ENCODE data around the gene QRICH2.
A peak's percentile ranks its signal among the peaks of the same experiment; 100 is the strongest.

The QRICH2 gene

GRCh38 chr17:76292567-76292966, 15.5 kb downstream of the QRICH2 start:
- DNase-seq, result no peak
- Histone ChIP-seq H3K4me3 (ENCODE audit: low read depth, low read length) (no peak overlapping the region), H3K27ac (no peak overlapping the region), H3K9me3 (ENCODE audit: severe bottlenecking) (no peaks in the 10 kb centered on the region), H3K36me3 (peaks cover 34% of the 10 kb centered on the region), H3K27me3 (ENCODE audit: insufficient read depth, low read depth, severe bottlenecking) (no peaks in the 10 kb centered on the region)
- no peak for TF ChIP-seq CTCF (IDR thresholded peaks at IDR 0.05; ENCODE audit: low read depth, low read length)

DNA sequence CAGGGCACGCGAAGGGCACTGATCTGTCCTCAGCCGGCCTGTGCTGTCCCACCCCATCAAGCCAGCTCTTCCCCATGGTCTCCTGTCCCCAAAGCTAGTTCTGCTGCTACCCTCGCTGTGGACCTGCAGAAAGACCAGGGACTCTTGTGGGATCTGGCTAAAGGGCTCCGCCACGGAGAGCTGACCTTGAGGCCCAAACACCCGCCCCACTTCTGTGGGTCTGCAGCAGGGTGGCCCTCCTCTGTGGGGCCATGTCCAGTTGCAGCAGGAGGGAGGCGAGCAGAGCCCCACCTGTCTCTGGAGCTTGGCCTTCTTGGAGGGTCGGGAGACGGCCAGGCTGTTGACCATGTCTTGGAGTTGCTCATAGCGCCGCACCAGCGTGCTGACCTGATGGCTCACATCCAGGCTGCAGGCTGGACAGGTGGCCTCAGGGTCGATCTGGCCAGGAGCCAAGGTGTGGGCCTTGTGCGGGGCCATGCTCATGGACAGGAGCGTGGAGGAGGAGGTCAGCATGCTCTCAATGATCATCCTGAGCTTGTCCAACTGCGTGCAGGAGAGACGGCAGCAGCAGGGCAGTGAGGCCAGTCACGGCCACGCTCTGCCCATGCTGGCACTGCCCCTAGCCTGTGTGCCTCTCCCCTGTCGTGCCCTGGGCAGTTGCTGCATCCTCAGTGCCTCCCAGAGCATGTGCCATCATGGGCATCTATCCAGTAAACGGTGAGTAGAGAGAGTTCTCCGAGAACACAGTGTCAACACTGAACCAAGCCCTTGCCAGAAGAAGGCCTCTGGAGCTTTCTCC, 26.3 kb downstream of the QRICH2 start:
- H3K27ac ChIP-seq, result no peak overlapping the region
- H3K36me3 ChIP-seq, result peaks cover 17% of the 10 kb centered on the region
- no peak overlapping the region for H3K4me3 ChIP-seq (ENCODE audit: low read depth, low read length)
- no peaks in the 10 kb centered on the region for H3K9me3 ChIP-seq (ENCODE audit: severe bottlenecking)
- DNase-seq, result no peak
- TF ChIP-seq CTCF (IDR thresholded peaks at IDR 0.05; ENCODE audit: low read depth, low read length), result no peak
- H3K27me3 ChIP-seq (ENCODE audit: insufficient read depth, low read depth, severe bottlenecking), result no peaks in the 10 kb centered on the region

- TF ChIP-seq CTCF (IDR thresholded peaks at IDR 0.05; ENCODE audit: low read depth, low read length), result no peak
- no peaks in the 10 kb centered on the region for H3K9me3 ChIP-seq (ENCODE audit: severe bottlenecking)
- no peak overlapping the region for H3K4me3 ChIP-seq (ENCODE audit: low read depth, low read length)
- H3K27me3 ChIP-seq (ENCODE audit: insufficient read depth, low read depth, severe bottlenecking), result no peaks in the 10 kb centered on the region
- H3K36me3 ChIP-seq, result peaks cover 17% of the 10 kb centered on the region
- DNase-seq, result no peak
- no peak overlapping the region for H3K27ac ChIP-seq
Measured at GRCh38 chr17:76280650-76281049, 27.4 kb downstream of the QRICH2 start.

GRCh38 chr17:76279742-76280287, 28.3 kb downstream of the QRICH2 start:
- Histone ChIP-seq H3K4me3 (ENCODE audit: low read depth, low read length) (no peak overlapping the region), H3K27ac (no peak overlapping the region), H3K9me3 (ENCODE audit: severe bottlenecking) (no peaks in the 10 kb centered on the region), H3K36me3 (peaks cover 14% of the 10 kb centered on the region), H3K27me3 (ENCODE audit: insufficient read depth, low read depth, severe bottlenecking) (no peaks in the 10 kb centered on the region)
- TF ChIP-seq CTCF (IDR thresholded peaks at IDR 0.05; ENCODE audit: low read depth, low read length), result no peak
- DNase-seq, result no peak

- peak; percentile 97 for TF ChIP-seq CTCF (IDR thresholded peaks at IDR 0.05; ENCODE audit: low read depth, low read length)
- peak; percentile 92 for DNase-seq
- peak overlapping the region; percentile 6 for H3K27ac ChIP-seq
- H3K36me3 ChIP-seq, result peaks cover 14% of the 10 kb centered on the region
- no peaks in the 10 kb centered on the region for H3K27me3 ChIP-seq (ENCODE audit: insufficient read depth, low read depth, severe bottlenecking)
- no peak overlapping the region for H3K4me3 ChIP-seq (ENCODE audit: low read depth, low read length)
- H3K9me3 ChIP-seq (ENCODE audit: severe bottlenecking), result no peaks in the 10 kb centered on the region
Measured at GRCh38 chr17:76278952-76279741, 28.9 kb downstream of the QRICH2 start.

Data from WERI-Rb-1 (cell line).